Stimulated activated naive B cell treated with anti-CD40 and anti-IgM and Interleukin-4, amounts not matched to agents 10 μg/mL and 1 μg/mL and 100 μg/mL, for 72 hours (primary cell): ENCODE results near the gene ARHGAP30.
"Not testable (repeated sequence)": the region's sequence is repeated elsewhere in the genome, so short reads cannot be mapped to it uniquely, and the experiment has no call there.

Experiments used
- ATAC-seq, 2 donors: fragments of 150-1000 bp; cut with Tn5 transposase; replicated peaks; 2 replicates each; pipeline ENCODE4 v1.10.0; 2021; ENCODE audit warnings: moderate library complexity in 1 of 2
- DNase-seq: peaks from one replicate; pipeline ENCODE4 v3.0.0; 2021
- H3K27ac Mint-ChIP-seq: one replicate; pipeline ENCODE4 v1.8.0; 2022; ENCODE audit warnings: mild to moderate bottlenecking, mixed read lengths
- H3K27me3 Mint-ChIP-seq, 2 donors: one replicate each; pipeline ENCODE4 v1.8.0; 2022; ENCODE audit warnings: mixed read lengths in 2 of 2
- H3K36me3 Mint-ChIP-seq, 2 donors: one replicate each; pipeline ENCODE4 v1.8.0; 2022; ENCODE audit warnings: mixed read lengths in 2 of 2, mild to moderate bottlenecking in 1 of 2
- H3K4me1 Mint-ChIP-seq, 2 donors: one replicate each; pipeline ENCODE4 v1.8.0; 2022; ENCODE audit warnings: mixed read lengths in 2 of 2, mild to moderate bottlenecking in 1 of 2
- H3K4me3 Mint-ChIP-seq, 2 donors: one replicate each; pipeline ENCODE4 v1.8.0; 2022; ENCODE audit warnings: mild to moderate bottlenecking in 2 of 2, mixed read lengths in 2 of 2, moderate library complexity in 1 of 2
- H3K9me3 Mint-ChIP-seq, 2 donors: one replicate each; pipeline ENCODE4 v1.8.0; 2022; ENCODE audit warnings: mixed read lengths in 2 of 2, mild to moderate bottlenecking in 1 of 2

ARHGAP30 gene

DNA sequence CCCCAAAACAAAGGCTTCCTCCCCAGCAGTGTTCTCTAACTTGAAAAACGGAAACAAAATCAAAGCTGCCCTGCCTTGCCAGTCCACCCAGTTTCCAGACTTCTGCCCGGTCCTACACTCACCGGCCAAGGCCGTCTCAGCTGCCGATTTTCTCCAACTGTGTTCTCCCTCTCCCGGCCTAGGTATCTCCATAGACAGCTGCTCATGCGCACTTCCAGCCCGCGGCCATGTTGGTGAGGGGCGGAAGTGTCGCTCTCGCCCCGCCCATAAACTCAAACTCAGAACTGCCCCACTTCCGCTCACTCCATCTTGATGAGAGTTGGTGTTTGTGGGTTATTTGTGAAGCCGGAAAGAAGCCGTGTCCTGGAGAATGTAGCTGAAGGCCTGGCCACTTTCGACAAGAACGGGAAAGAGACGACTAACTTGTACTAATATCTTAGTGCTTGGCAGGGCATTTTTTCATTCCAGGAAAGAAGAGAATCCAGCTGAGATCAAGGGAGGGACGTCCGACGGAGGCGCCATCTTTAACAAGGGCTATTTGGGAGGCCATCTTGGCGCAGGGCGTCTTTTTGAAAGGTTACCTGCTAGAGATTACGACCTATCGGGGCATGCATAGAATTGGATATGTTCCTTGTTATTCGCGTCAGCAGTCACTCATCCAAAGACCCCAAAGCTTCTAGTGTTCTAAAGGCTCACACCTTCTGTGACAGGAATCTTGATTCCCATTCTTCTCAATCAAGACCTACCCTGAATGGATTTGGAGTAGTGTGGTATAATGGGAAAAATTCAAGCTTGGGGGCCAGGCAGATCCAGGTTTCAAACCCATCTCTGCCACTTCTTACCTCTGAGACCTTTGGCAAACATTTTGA, 23.7 kb downstream of the ARHGAP30 start, which contains the start of gene USF1:
USF1 (minus strand) TSS at position 242 of the 869 bp plus-strand sequence. CDS start 2,702 bp downstream, outside the sequence.
- H3K27ac Mint-ChIP-seq = peak within 1 kb of the TSS; percentile 100
- peak within 1 kb of the TSS; percentile 91 to 97 for H3K4me3 Mint-ChIP-seq
- DNase-seq (peak; percentile 90), ATAC-seq (peak; percentile 75 to 80)
- peaks cover 34 to 66% of the 10 kb centered on the region in 2 donors for H3K36me3 Mint-ChIP-seq
- peaks cover 46 to 61% of the 10 kb centered on the region in 2 donors for H3K4me1 Mint-ChIP-seq
- H3K27me3 Mint-ChIP-seq = no peaks in the 10 kb centered on the region
- no peaks in the 10 kb centered on the region for H3K9me3 Mint-ChIP-seq

DNA sequence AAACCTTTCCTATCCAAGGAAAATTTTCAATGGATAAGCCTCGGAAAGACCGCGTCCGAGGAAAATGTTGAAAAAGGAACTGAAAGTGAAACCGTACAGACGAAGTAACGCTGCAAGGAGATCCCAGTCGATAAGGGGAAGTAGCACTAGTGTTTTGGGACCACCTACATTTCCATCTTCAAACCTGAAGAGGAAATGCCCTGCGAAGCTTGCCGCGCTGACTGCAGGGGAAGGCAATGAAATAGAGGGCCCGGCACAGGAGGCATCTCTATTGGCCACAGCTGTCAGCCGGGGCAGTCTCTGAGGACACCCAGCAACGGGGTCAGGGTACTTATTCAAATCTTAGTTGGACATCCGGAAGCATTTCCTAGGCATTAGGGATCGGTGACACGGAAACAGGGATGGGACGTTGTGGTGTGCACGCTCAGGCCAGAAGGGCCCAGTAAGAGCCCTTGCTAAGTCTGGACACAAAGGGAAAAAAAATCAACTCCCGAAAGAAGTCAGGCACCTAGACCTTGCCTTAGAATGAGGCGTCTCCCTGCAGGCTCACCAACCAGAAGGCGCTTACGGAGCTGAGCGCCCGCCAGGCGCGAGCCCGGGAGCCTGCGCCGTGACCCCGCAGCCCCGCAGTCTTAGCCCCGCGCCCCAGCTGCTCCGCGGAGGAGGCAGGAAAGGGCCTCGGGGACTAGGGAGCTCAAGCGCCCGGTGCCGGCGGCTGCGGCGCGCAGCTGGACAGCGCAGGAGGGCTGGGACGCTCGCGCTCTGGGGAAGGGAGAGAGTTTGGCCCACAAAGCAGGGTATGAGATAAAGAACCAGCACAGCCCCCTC, 24.6 kb downstream of the ARHGAP30 start:
- Mint-ChIP-seq H3K9me3 (no peaks in the 10 kb centered on the region), H3K4me1 (peaks cover 46 to 61% of the 10 kb centered on the region in 2 donors), H3K4me3 (peak overlapping the region; percentile 91 to 97), H3K36me3 (peaks cover 29 to 68% of the 10 kb centered on the region in 2 donors), H3K27me3 (no peaks in the 10 kb centered on the region), H3K27ac (peak overlapping the region; percentile 100)
- DNase-seq (peak; percentile 82), ATAC-seq (peak; percentile 75)

DNA sequence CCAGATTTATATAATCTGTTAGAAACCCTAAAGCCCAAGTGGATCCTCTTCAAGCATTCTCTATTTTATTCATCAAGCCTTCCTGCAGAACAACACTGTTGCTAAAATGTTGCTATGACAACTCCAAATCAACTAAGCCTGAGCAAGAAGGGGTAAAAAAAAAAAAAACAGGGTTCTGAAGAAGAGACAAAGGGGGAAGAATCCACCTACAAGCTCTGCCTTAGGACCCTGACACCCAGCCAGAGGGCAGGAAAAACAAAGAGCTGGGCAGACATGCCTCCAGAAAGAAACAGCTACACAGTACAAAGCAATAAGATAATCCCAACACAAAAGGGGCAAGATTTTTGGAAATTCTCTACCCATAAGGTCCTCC, 25.2 kb downstream of the ARHGAP30 start:
- peaks cover 28 to 68% of the 10 kb centered on the region in 2 donors for H3K36me3 Mint-ChIP-seq
- H3K27me3 Mint-ChIP-seq = no peaks in the 10 kb centered on the region
- peaks cover 47 to 67% of the 10 kb centered on the region in 2 donors for H3K4me1 Mint-ChIP-seq
- H3K27ac Mint-ChIP-seq = peak overlapping the region; percentile 100
- peak overlapping the region; percentile 91 to 97 for H3K4me3 Mint-ChIP-seq
- DNase-seq = no peak
- ATAC-seq = peak in 1 of 2 donors; percentile 8
- no peaks in the 10 kb centered on the region for H3K9me3 Mint-ChIP-seq

DNA sequence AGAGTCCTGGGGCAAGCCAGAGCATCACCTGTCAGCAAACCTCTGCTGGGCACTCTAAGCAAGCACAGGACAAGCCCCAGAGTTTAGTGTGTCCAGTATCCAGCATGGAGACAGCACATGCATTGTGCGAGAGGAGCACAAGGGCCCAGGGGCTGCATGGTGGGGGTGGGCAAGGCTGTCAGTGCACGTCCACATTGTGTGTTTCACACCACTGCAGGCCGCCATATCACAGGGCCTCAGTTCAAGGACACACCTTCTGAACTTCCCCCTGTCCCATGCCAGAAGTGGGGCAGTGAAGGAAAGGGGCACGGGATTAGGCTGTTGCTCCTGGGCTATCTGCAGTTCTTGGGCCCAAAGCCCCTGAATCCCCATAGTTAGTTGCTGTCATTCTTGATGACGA, 30.1 kb downstream of the ARHGAP30 start:
- H3K27me3 Mint-ChIP-seq = no peaks in the 10 kb centered on the region
- H3K4me3 Mint-ChIP-seq = peak overlapping the region; percentile 75 to 98
- no peak for ATAC-seq
- peaks cover 25 to 45% of the 10 kb centered on the region in 2 donors for H3K36me3 Mint-ChIP-seq
- no peaks in the 10 kb centered on the region for H3K9me3 Mint-ChIP-seq
- peaks cover 27 to 55% of the 10 kb centered on the region in 2 donors for H3K4me1 Mint-ChIP-seq
- peak overlapping the region; percentile 86 for H3K27ac Mint-ChIP-seq
- DNase-seq = no peak

DNA sequence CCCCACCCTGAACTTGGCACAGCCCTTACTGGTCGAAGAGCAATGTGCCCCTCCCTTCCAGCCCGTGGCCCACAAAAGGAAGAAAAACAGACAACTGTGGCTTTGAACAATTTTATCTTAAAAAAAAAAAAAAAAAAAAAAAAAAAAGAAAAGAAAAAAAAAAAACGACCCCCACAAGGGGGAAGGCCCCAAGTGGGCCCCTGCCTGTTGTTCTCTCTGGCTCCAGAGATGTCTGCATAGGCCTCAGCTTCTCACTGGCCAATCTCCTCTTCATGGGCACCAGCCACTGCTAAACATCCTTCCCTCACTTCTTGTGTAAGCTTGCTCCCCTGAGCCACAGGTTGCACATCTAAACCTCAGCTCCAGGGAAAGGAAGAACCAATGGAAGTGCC, 30.5 kb downstream of the ARHGAP30 start:
- H3K4me3 Mint-ChIP-seq = peak overlapping the region; percentile 92 to 98
- H3K4me1 Mint-ChIP-seq = peaks cover 24 to 52% of the 10 kb centered on the region in 2 donors
- peaks cover 25 to 45% of the 10 kb centered on the region in 2 donors for H3K36me3 Mint-ChIP-seq
- DNase-seq = no peak
- H3K27me3 Mint-ChIP-seq = no peaks in the 10 kb centered on the region
- H3K27ac Mint-ChIP-seq = peak overlapping the region; percentile 92
- no peaks in the 10 kb centered on the region for H3K9me3 Mint-ChIP-seq
- ATAC-seq = no peak

DNA sequence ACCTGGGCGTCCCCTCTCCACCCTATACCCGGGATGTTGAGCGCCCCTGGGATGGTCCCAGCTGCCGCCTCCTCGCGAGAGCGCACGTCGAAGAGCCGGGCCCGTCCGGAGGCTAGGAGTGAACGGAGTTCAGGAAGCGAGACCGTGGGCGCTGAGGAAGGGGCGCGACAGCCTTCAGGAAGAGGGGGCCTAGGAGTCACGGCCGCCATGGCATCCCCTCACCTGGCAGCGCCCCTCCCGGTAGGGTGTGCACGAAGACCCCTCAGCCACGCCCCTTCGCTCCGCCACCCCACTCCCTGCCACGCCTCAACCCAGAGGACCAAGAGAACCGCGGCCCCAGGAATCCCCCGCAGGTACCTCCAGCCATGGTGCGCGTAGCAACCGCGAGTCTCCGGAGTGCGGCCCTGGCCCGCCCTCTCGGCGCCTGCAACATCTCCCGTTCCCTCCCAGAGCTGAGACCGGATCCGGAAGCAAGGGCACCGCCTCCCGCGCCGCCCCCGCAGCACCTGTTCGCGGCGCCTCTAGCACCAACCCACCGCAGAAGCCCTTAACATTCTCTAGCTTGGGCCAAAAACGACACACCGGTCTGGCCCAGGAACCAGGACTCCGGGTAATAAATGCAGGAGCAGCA, 31.1 kb downstream of the ARHGAP30 start, which contains the start of gene TSTD1:
TSTD1 (minus strand) TSS at position 442 of the 631 bp plus-strand sequence; CDS start at position 367, 75 bp downstream.
- Mint-ChIP-seq H3K4me1 (peaks cover 23 to 54% of the 10 kb centered on the region in 2 donors), H3K9me3 (no peaks in the 10 kb centered on the region), H3K27me3 (no peaks in the 10 kb centered on the region), H3K36me3 (peaks cover 25 to 45% of the 10 kb centered on the region in 2 donors), H3K4me3 (peak within 1 kb of the TSS; percentile 92 to 98), H3K27ac (peak within 1 kb of the TSS; percentile 92)
- ATAC-seq = peak; percentile 93
- DNase-seq = peak; percentile 86

DNA sequence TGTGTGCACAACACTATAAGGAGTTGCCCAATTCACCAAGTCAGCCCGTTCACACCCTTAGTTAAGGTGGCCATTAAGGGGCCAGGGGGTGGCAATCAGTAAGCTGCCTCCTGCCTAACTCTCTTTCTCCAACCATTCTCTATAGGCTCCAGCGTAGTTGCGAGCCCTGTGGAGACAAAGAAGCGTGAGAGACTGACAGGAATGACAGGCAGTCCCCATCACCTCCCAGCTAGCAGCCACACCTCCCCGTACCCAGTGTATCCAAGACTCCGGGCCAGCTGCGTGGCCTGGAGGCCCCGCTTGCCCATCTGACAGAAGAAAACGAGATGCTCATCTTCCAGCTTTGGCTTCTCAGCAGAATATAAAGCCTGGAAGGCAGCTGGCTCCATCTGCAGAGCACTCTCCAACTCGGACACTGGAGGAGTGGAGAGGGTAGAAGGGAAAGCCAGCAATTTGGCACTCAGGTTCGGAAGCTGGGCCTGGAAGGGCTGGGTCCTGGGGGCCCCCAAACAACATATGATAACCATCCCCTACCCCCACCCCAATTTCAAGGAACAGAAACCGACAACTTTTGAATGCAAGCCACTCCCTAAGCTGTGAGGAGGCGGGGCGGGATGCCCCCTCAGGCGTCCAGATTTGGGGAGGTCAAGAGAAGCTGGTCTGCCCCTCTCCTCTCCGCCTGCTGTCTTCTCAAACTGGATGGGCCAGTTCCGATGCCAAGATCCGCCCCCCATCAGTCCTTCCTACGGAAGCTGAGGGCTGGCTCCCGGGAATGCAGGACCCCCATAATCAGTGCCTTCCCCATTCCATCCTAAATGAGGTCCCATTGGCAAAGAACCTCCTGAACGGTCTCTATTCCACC, 31.8 kb downstream of the ARHGAP30 start:
- no peak for DNase-seq
- Mint-ChIP-seq H3K27ac (peak overlapping the region; percentile 92), H3K4me1 (peaks cover 24 to 54% of the 10 kb centered on the region in 2 donors), H3K9me3 (no peaks in the 10 kb centered on the region), H3K36me3 (peaks cover 25 to 44% of the 10 kb centered on the region in 2 donors), H3K4me3 (peak overlapping the region; percentile 92 to 98), H3K27me3 (no peaks in the 10 kb centered on the region)
- no peak for ATAC-seq

DNA sequence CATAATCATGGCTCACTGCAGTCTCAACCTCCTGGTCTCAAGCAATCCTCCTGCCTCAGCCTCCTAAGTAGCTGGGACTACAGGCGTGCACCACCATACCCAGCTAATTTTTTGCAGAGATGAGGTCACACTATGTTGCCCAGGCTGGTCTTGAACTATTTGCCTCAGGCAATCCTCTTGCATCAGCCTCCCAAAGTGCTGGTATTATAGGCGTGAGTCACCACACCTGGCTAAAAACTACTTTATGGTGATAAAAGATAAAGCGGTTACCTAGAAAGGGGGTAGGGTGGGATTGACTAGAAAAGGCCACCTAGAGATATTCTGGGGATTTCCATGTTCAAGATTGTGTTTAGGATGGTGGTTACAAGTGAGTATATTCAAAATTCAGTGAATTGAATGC, 35.9 kb downstream of the ARHGAP30 start:
- Mint-ChIP-seq H3K36me3 (peaks cover 7 to 12% of the 10 kb centered on the region in 2 donors), H3K27me3 (no peaks in the 10 kb centered on the region), H3K27ac (no peak overlapping the region), H3K4me3 (no peak overlapping the region), H3K9me3 (no peaks in the 10 kb centered on the region), H3K4me1 (peaks cover 13 to 37% of the 10 kb centered on the region in 2 donors)
- no peak for DNase-seq
- ATAC-seq = no peak

DNA sequence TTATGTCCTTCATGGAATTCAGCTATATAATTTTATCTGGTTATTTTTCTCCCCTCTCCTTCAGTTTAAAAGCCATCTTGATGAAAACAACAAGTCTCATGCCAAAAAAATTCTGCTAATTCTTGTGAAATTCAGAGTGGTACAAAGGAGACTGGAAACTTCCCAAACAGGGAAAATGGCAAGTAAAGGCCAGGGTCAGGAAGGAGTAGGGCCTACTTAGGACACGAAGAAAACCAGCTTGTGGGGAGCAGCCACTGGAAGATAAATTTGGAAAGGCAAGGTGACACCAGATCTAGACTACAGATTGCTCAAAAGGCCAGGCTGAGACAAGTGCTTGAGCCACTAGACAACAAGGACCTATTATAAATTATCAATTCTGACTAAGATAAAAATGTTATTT, 37.3 kb downstream of the ARHGAP30 start:
- Mint-ChIP-seq H3K9me3 (no peaks in the 10 kb centered on the region), H3K36me3 (peaks cover 7 to 9% of the 10 kb centered on the region in 2 donors), H3K4me3 (peak overlapping the region in 1 of 2 donors; percentile 15), H3K4me1 (peaks cover 7 to 24% of the 10 kb centered on the region in 2 donors), H3K27me3 (no peaks in the 10 kb centered on the region), H3K27ac (no peak overlapping the region)
- ATAC-seq = no peak
- no peak for DNase-seq

DNA sequence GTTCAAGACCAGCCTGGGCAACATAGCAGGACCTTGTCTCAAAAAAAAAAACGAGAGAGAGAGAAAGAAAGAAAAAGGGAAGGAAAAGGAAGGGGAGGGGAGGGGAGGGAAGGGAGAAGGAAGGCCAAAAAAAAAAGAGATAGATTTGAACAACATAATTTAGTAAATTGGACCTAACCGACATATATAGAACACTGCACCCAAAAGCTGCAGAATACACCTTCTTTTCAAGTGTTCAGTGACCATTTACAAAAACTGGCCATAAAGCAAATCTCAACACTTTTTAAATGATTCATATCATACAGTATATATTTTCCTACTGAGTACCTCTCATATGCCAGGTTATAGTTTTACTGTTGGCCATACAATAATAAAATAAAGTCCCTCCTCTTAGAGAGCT, 37.8 kb downstream of the ARHGAP30 start:
- peaks cover 2% of the 10 kb centered on the region in 2 donors for H3K9me3 Mint-ChIP-seq
- no peak for ATAC-seq
- peak overlapping the region in 1 of 2 donors; percentile 21 for H3K4me3 Mint-ChIP-seq
- H3K36me3 Mint-ChIP-seq = peaks cover 8 to 11% of the 10 kb centered on the region in 2 donors
- H3K27me3 Mint-ChIP-seq = no peaks in the 10 kb centered on the region
- DNase-seq = no peak
- peaks cover 7 to 25% of the 10 kb centered on the region in 2 donors for H3K4me1 Mint-ChIP-seq
- no peak overlapping the region for H3K27ac Mint-ChIP-seq

DNA sequence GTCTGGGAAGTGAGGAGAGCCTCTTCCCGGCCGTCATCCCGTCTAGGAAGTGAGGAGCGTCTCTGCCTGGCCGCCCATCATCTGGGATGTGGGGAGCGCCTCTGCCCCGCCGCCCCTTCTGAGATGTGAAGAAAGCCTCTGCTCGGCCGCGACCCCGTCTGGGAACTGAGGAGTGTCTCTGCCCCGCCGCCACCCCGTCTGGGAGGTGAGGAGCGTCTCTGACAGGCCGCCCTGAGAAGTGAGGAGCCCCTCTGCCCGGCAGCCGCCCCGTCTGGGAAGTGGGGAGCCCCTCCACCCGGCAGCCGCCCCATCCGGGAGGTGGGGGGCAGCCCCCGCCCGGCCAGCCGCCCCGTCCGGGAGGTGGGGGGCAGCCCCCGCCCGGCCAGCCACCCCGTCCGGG, 40.2 kb downstream of the ARHGAP30 start:
- H3K9me3 Mint-ChIP-seq, H3K4me3 Mint-ChIP-seq, H3K27me3 Mint-ChIP-seq, H3K27ac Mint-ChIP-seq, DNase-seq, ATAC-seq: not testable (repeated sequence)
- peaks cover 7 to 27% of the 10 kb centered on the region in 2 donors for H3K4me1 Mint-ChIP-seq
- H3K36me3 Mint-ChIP-seq = peaks cover 11 to 13% of the 10 kb centered on the region in 2 donors

DNA sequence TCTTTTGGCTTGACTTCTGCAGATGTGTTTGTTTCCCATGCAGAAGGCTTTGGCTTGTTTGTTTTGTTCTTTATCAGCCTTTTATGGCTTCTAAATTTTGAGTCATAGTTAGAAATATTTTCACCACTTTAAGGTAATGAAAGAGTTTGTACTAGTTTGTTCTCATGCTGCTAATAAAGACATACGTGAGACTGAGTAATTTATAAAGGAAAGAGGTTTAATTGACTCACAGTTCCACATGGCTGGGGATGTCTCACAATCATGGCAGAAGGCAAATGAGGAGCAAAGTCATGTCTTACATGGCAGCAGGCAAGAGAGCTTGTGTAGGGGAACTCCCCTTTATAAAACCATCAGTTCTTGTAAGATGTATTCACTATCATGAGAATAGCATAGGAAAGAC, 42.7 kb downstream of the ARHGAP30 start:
- Mint-ChIP-seq H3K4me1 (peaks cover 2 to 21% of the 10 kb centered on the region in 2 donors), H3K36me3 (peaks cover 12 to 13% of the 10 kb centered on the region in 2 donors)
- H3K4me3 Mint-ChIP-seq, H3K9me3 Mint-ChIP-seq, DNase-seq, H3K27me3 Mint-ChIP-seq, H3K27ac Mint-ChIP-seq: not testable (repeated sequence)
- peak in 1 of 2 donors; percentile 27 for ATAC-seq

DNA sequence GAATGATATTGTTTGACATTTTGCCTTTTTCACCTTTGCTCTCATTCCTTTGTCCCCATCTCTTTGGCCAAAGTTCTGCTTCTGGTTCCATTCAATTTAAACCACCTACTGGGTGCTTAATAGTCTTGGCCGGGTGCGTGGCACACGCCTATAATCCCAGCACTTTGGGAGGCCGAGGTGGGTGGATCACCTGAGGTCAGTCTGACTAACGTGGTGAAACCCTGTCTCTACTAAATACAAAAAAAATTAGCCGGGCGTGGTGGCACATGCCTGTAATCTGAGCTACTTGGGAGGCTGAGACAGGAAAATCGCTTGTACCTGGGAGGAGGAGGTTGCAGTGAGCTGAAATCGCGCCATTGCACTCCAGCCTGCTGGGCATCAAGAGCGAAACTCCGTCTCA, 47.3 kb downstream of the ARHGAP30 start:
- Mint-ChIP-seq H3K36me3 (peaks cover 8 to 11% of the 10 kb centered on the region in 2 donors), H3K4me1 (peaks cover 29 to 53% of the 10 kb centered on the region in 2 donors)
- H3K4me3 Mint-ChIP-seq, H3K9me3 Mint-ChIP-seq, DNase-seq, ATAC-seq, H3K27me3 Mint-ChIP-seq, H3K27ac Mint-ChIP-seq: not testable (repeated sequence)
